SU-DHL-6 (cell line): Measurements from ENCODE around the gene RALGPS1.

ENCODE experiments used
- CTCF ChIP-seq: fragments of 200-600 bp; sonication (generic); IDR thresholded peaks from one replicate; pipeline ENCODE4 v1.5.1; 2017; ENCODE audit warnings: antibody characterized with exemption, mild to moderate bottlenecking, low read length, moderate library complexity; ENCODE audit not compliant: insufficient read depth, poor library complexity, severe bottlenecking
- EZH2phosphoT487 ChIP-seq: fragments of 200-600 bp; sonication (generic), shearing (Covaris generic); conservative IDR thresholded peaks from 2 replicates; pipeline ENCODE4 v1.6.1; 2018; ENCODE audit warnings: mild to moderate bottlenecking, antibody characterized with exemption, low read length, moderate library complexity, mixed read lengths

GRCh38 chr9:126882746-126883145 is 31.8 kb upstream of the RALGPS1 start:
- TF ChIP-seq CTCF (no peak), EZH2phosphoT487 (no peak)
